HepG2 (cell line): Measurements from ENCODE around the gene RAMP3. TPM values are rescaled to one million over a fixed set of nuclear protein-coding genes. Genes with fewer than 3 reads are reported as not detected.
A peak's percentile ranks its signal among the peaks of the same experiment; 100 is the strongest.

ENCODE experiments used
- ATAC-seq: fragments of 200-7000 bp; cut with Tn5 transposase; 3 replicates; pipeline ENCODE4 v1.9.1; 2020; ENCODE audit warnings: mild to moderate bottlenecking, moderate library complexity
- BruUV-seq: library from RNA; stranded (reverse); fragments of 400-500 nt; replicated peaks from 2 replicates; lab custom pipeline; 2021; lab: Mats Ljungman, UMichigan
- CTCF ChIA-PET: fragments of 300-600 bp; formaldehyde crosslinking; extraction: SDS; loops from one replicate; lab custom pipeline; 2021; ENCODE audit warnings: low total read pairs, inconsistent platforms, low intra/inter-chr PET ratio; lab: Yijun Ruan, JAX
- POLR2A ChIA-PET: fragments of 350-600 bp; sonication (Branson Sonifier 250); formaldehyde crosslinking; loops from one replicate; lab custom pipeline; 2020; ENCODE audit warnings: antibody characterized with exemption, inconsistent platforms; lab: Yijun Ruan, JAX
- DNase-seq: peaks from one replicate; pipeline ENCODE4 v3.0.0-alpha.2; 2015; ENCODE audit warnings: low spot score
- FAIRE-seq: peaks from 3 replicates; lab custom pipeline; 2011; peaks lifted over from hg19 to GRCh38; lab: Jason Lieb, UNC
- H2AFZ ChIP-seq: one replicate; pipeline ENCODE4 v1.6.1; 2011; ENCODE audit warnings: low read length, inconsistent platforms
- H3K27ac ChIP-seq: fragments of 300-600 bp; 3 replicates; pipeline ENCODE4 v1.8.0; 2011; ENCODE audit warnings: mixed run types, mild to moderate bottlenecking, mixed read lengths, low read length, inconsistent platforms; ENCODE audit not compliant: insufficient read depth; ENCODE audit errors: extremely low read length
- H3K27me3 ChIP-seq, 2 experiments: fragments of 200-600 bp in 1 of 2; 2 replicates in 1 of 2; 3 replicates in 1 of 2; pipeline versions ENCODE4 v1.6.0 to v1.8.0; 2011; ENCODE audit warnings: low read length in 2 of 2, mild to moderate bottlenecking in 2 of 2, moderate library complexity in 2 of 2, inconsistent platforms in 1 of 2; ENCODE audit not compliant: insufficient read depth in 2 of 2, control insufficient read depth in 1 of 2
- H3K36me3 ChIP-seq, 2 experiments: fragments of 200-600 bp in 1 of 2; replicated peaks in 1 of 2; 2 replicates in 1 of 2; 3 replicates in 1 of 2; pipeline versions ENCODE4 v1.5.1 to v1.8.0; 2011; ENCODE audit warnings: low read length in 2 of 2, inconsistent platforms in 1 of 2; ENCODE audit not compliant: insufficient read depth in 2 of 2, control insufficient read depth in 1 of 2
- H3K4me1 ChIP-seq: 2 replicates; pipeline ENCODE4 v1.5.1; 2012; ENCODE audit warnings: low read length, inconsistent platforms; ENCODE audit not compliant: insufficient read depth
- H3K4me2 ChIP-seq: 2 replicates; pipeline ENCODE4 v1.6.0; 2011; ENCODE audit warnings: low read depth, low read length, inconsistent platforms
- H3K4me3 ChIP-seq, 3 experiments: fragments of 200-600 bp in 1 of 3; sonication (generic), shearing (Covaris generic) in 1 of 3; replicated peaks in 1 of 3; 2 replicates each; pipeline ENCODE4 v1.5.1; 2011 to 2016; ENCODE audit warnings: low read length in 3 of 3, inconsistent platforms in 2 of 3, low read depth in 2 of 3, mild to moderate bottlenecking in 2 of 3, control low read depth in 1 of 3, mixed read lengths in 1 of 3; ENCODE audit not compliant: insufficient read depth in 1 of 3
- H3K79me2 ChIP-seq: one replicate; pipeline ENCODE4 v1.6.1; 2011; ENCODE audit warnings: low read length, inconsistent platforms; ENCODE audit not compliant: insufficient read depth
- H3K9ac ChIP-seq: 2 replicates; pipeline ENCODE4 v1.6.0; 2011; ENCODE audit warnings: mild to moderate bottlenecking, low read depth, low read length, inconsistent platforms; ENCODE audit not compliant: insufficient read depth
- H3K9me3 ChIP-seq: 2 replicates; pipeline ENCODE4 v1.5.1; 2012; ENCODE audit warnings: mild to moderate bottlenecking, low read length
- H4K20me1 ChIP-seq: 2 replicates; pipeline ENCODE4 v1.6.0; 2011; ENCODE audit warnings: inconsistent platforms, mild to moderate bottlenecking, low read length, moderate library complexity; ENCODE audit not compliant: insufficient read depth
- MIER2 ChIP-seq: IDR thresholded peaks from 2 replicates; pipeline ENCODE4 v1.6.1; 2016; ENCODE audit warnings: missing biosample characterization, missing genetic modification reagents
- NFYB ChIP-seq: sonication (generic); formaldehyde crosslinking; IDR thresholded peaks from 2 replicates; pipeline ENCODE4 v1.4.0; 2020; ENCODE audit warnings: missing genetic modification reagents
- REST ChIP-seq, 2 experiments: IDR thresholded peaks; 2 replicates each; pipeline ENCODE4 v1.6.1; 2011 to 2012; ENCODE audit warnings: low read length in 2 of 2, borderline replicate concordance in 1 of 2, low read depth in 1 of 2, mild to moderate bottlenecking in 1 of 2, moderate library complexity in 1 of 2
- TIGD3 ChIP-seq: sonication (generic); formaldehyde crosslinking; IDR thresholded peaks from 2 replicates; pipeline ENCODE4 v1.5.1; 2020; ENCODE audit warnings: mild to moderate bottlenecking, missing genetic modification reagents, borderline replicate concordance
- ZNF614 ChIP-seq: IDR thresholded peaks from 2 replicates; pipeline ENCODE4 v1.6.1; 2018; ENCODE audit warnings: missing biosample characterization, missing genetic modification reagents, inconsistent platforms, borderline replicate concordance
- WGBS: methylation state at CpG from one replicate; pipeline ENCODE4 v1.1.6; 2017; ENCODE audit warnings: low lambda C conversion rate; 5-methylcytosine and 5-hydroxymethylcytosine counted together
- in situ Hi-C: cut with HindIII; loops from 2 replicates; pipeline ENCODE4 v1.10.0; 2017; ENCODE audit warnings: low pct_unique_long_range_greater_than_20kb; ENCODE audit not compliant: extremely low pct_ligation_motif_present
- intact Hi-C: fragments of 100-400 bp; cut with micrococcal nuclease; formaldehyde crosslinking; loops from one replicate; pipeline ENCODE4 v1.10.0; 2022; ENCODE audit not compliant: unreplicated experiment
- polyA plus RNA-seq, 8 experiments: library from polyadenylated mRNA; depleted of rRNA in 3 of 8; stranded (reverse) in 7 of 8; unstranded in 1 of 8; fragments of >200 nt; fragmentation: Illumina TruSeq in 4 of 8; extraction: Trizol in 4 of 8; gene quantifications; 2 replicates each; pipeline versions ENCODE4 v1.2.1 to v1.2.3, GENCODE V29; 2011 to 2016; ENCODE audit warnings: low read depth in 4 of 8, missing spikeins in 1 of 8, mixed read lengths in 1 of 8; ENCODE audit not compliant: insufficient read depth in 1 of 8
- total RNA-seq, 5 experiments: library from RNA; depleted of rRNA; stranded (reverse); fragments of >200 nt; fragmentation: Illumina TruSeq; extraction: Trizol; gene quantifications; 2 replicates each; pipeline ENCODE4 v1.2.3, GENCODE V29; 2016; ENCODE audit warnings: low read depth in 1 of 5

Gene RAMP3
- total and polyA plus RNA-seq, 2 of the 13 experiments (the other 11 are each of a cell fraction or from before 2014, with no cell fraction given): not detected

GRCh38 chr7:45224832-45225231 lies 67.2 kb downstream of the RAMP3 start:
- Histone ChIP-seq H3K4me1 (no peaks in the 10 kb centered on the region), H2AFZ (no peak overlapping the region), H4K20me1 (no peaks in the 10 kb centered on the region), H3K4me3 (no peak overlapping the region), H3K27me3 (peaks cover 2 to 38% of the 10 kb centered on the region in 2 experiments; a peak in 3 of 5 replicates), H3K79me2 (no peaks in the 10 kb centered on the region), H3K36me3 (no peaks in the 10 kb centered on the region), H3K9ac (no peak overlapping the region), H3K9me3 (no peaks in the 10 kb centered on the region), H3K27ac (no peak overlapping the region), H3K4me2 (no peak overlapping the region)
- no peak for FAIRE-seq
- CTCF ChIA-PET: no interaction called here
- no TSS peak for BruUV-seq
- intact Hi-C loops (no loop called here), in situ Hi-C loops (no loop called here)
- POLR2A ChIA-PET: no interaction called here
- peak; percentile 37; the same call in 2 of the 3 replicates for ATAC-seq
- TF ChIP-seq ZNF614 (CRISPR knock-in tag) (no peak), NFYB (CRISPR knock-in tag) (no peak), MIER2 (CRISPR knock-in tag) (peak; percentile 87; the same call in 1 of the 2 replicates), TIGD3 (CRISPR knock-in tag) (no peak), REST (IDR thresholded peaks at IDR 0.05; ENCODE audit: borderline replicate concordance in 1 of 2, low read depth in 1 of 2, low read length in 2 of 2) (peak; percentile 65 to 90)
- no peak for DNase-seq
- 0% methylated on average over 2 of the region's 3 CpGs for WGBS
